Stimulated activated CD4-positive, alpha-beta T cell treated with anti-CD3 and anti-CD28 coated beads, Interleukin-2, amount 100 ng/mL, for 24 hours (primary cell): ENCODE measurements around the gene SCGB1D2.
A peak's percentile ranks its signal among the peaks of the same experiment; 100 is the strongest.

Source experiments
- DNase-seq, 2 donors: peaks; one replicate each; pipeline ENCODE4 v3.0.0-alpha.2; 2020

The SCGB1D2 gene

GRCh38 chr11:62264004-62264403, 22.0 kb downstream of the SCGB1D2 start:
- no peak for DNase-seq

GRCh38 chr11:62266558-62266957, 24.5 kb downstream of the SCGB1D2 start:
- DNase-seq = peak in 1 of 2 donors; percentile 14

- no peak for DNase-seq
Measured at GRCh38 chr11:62267050-62267449, 25.0 kb downstream of the SCGB1D2 start.

- DNase-seq = no peak
Measured at GRCh38 chr11:62267576-62267975, 25.5 kb downstream of the SCGB1D2 start.

- no peak for DNase-seq
Measured at GRCh38 chr11:62269654-62270278, 27.7 kb downstream of the SCGB1D2 start, which contains the start of gene SCGB2A2. Gene SCGB2A2, plus strand, starts transcription at chr11:62270158. Its CDS starts 59 bp downstream, at chr11:62270217.

GRCh38 chr11:62273284-62273683, 31.2 kb downstream of the SCGB1D2 start:
- DNase-seq = no peak

- DNase-seq = no peak
Measured at GRCh38 chr11:62273789-62274275, 31.8 kb downstream of the SCGB1D2 start.

GRCh38 chr11:62280452-62280851, 38.4 kb downstream of the SCGB1D2 start:
- no peak for DNase-seq
